ENCODE results near the gene ZNF738.

Gene ZNF738

DNA sequence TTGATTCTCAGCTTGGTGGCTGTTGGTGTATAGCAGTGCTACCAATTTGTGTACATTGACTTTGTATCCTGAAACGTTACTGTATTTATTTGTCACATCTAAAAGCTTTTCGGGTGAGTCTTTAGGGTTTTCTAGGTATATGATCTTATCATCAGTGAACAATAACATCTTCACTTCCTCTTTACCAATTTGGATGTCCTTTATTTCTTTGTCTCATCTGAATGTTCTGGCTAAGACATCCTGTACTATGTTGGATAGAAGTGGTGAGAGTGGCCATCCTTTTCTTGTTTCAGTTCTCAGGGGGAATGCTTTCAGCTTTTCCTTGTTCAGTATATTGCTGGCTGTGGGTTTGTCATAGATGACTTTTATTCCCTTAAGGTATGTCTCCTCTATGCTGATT is 6.0 kb upstream of the ZNF738 start:
- H3K4me3 ChIP-seq (ENCODE audit: low read depth, low read length) = no peak overlapping the region
- no peak for DNase-seq (ENCODE audit: low read depth)
- TF ChIP-seq, protein P1, sequence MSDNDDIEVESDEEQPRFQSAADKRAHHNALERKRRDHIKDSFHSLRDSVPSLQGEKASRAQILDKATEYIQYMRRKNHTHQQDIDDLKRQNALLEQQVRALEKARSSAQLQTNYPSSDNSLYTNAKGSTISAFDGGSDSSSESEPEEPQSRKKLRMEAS (IDR thresholded peaks at IDR 0.05; ENCODE audit: low read depth, low read length) = no peak
- TF ChIP-seq, protein P2, sequence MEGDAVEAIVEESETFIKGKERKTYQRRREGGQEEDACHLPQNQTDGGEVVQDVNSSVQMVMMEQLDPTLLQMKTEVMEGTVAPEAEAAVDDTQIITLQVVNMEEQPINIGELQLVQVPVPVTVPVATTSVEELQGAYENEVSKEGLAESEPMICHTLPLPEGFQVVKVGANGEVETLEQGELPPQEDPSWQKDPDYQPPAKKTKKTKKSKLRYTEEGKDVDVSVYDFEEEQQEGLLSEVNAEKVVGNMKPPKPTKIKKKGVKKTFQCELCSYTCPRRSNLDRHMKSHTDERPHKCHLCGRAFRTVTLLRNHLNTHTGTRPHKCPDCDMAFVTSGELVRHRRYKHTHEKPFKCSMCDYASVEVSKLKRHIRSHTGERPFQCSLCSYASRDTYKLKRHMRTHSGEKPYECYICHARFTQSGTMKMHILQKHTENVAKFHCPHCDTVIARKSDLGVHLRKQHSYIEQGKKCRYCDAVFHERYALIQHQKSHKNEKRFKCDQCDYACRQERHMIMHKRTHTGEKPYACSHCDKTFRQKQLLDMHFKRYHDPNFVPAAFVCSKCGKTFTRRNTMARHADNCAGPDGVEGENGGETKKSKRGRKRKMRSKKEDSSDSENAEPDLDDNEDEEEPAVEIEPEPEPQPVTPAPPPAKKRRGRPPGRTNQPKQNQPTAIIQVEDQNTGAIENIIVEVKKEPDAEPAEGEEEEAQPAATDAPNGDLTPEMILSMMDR (IDR thresholded peaks at IDR 0.05; ENCODE audit: low read depth, low read length) = no peak
- no peak for TF ChIP-seq MYC (IDR thresholded peaks at IDR 0.05; ENCODE audit: low read depth, low read length)
- no peak for TF ChIP-seq POLR2A (IDR thresholded peaks at IDR 0.05; ENCODE audit: extremely low read depth, insufficient read length)

DNA sequence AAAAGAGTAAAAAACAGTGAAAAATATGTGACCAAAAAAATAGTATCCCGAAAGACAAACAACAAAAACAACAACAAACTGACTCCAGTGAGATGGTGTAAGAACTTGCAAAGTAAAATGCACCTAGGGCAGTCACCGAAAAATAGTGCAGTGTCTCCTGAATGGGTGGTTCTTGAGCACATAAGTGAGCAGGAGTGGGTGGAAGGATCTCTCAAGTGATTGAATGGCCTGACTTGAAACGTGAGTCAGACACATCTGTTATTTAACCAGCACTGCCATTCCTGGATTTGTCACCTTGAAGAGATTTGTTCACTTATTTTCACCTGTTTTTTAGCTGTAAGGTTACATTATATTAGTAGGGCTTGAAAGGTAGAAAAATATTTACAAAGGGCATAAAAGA is 3.5 kb downstream of the ZNF738 start:
- TF ChIP-seq POLR2A (IDR thresholded peaks at IDR 0.05; ENCODE audit: extremely low read depth, insufficient read length) (no peak), MYC (IDR thresholded peaks at IDR 0.05; ENCODE audit: low read depth, low read length) (no peak)
- TF ChIP-seq, protein P1 (IDR thresholded peaks at IDR 0.05; ENCODE audit: low read depth, low read length) = no peak
- TF ChIP-seq, protein P2 (IDR thresholded peaks at IDR 0.05; ENCODE audit: low read depth, low read length) = no peak
- H3K4me3 ChIP-seq (ENCODE audit: low read depth, low read length) = no peak overlapping the region
- DNase-seq (ENCODE audit: low read depth) = no peak

DNA sequence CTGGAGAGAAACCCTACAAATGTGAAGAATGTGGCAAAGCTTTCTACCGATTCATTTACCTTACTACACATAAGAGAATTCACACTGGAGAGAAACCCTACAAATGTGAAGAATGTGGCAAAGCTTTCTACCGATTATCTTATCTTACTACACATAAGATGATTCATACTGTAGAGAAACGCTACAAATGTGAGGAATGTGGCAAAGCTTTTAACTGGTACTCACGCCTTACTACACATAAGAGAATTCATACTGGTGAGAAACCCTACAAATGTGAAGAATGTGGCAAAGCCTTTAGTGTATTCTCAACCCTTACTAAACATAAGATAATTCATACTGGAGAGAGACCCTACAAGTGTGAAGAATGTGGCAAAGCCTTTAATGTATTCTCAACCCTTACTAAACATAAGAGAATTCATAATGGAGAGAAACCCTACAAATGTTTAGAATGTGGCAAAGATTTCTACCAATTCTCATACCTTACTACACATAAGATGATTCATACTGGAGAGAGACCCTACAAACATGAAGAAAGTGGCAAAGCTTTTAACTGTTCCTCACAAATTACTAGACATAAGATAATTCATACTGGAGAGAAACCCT is 25.3 kb downstream of the ZNF738 start:
- DNase-seq (ENCODE audit: low read depth) = no peak
- TF ChIP-seq, protein P2 (IDR thresholded peaks at IDR 0.05; ENCODE audit: low read depth, low read length) = no peak
- TF ChIP-seq POLR2A (IDR thresholded peaks at IDR 0.05; ENCODE audit: extremely low read depth, insufficient read length) (no peak), MYC (IDR thresholded peaks at IDR 0.05; ENCODE audit: low read depth, low read length) (no peak)
- TF ChIP-seq, protein P1 (IDR thresholded peaks at IDR 0.05; ENCODE audit: low read depth, low read length) = no peak
- no peak overlapping the region for H3K4me3 ChIP-seq (ENCODE audit: low read depth, low read length)

DNA sequence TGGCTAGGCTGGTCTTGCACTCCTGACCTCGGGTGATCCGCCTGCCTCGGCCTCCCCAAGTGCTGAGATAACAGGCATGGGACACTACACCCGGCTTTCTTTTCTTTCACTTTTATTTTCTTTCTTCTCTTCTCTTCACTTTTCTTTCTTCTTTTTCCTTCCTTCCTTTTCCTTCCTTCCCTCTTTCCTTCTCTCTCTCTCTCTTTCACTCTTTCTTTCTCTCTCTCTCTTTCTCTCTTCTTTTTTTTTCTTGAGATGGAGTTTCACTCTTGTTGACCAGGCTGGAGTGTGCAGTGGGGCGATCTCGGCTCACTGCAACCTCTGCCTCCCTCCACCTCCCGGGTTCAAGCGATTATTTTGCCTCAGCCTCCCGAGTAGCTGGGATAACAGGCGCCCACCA is 37.3 kb downstream of the ZNF738 start:
- TF ChIP-seq MYC (IDR thresholded peaks at IDR 0.05; ENCODE audit: low read depth, low read length) (no peak), POLR2A (IDR thresholded peaks at IDR 0.05; ENCODE audit: extremely low read depth, insufficient read length) (no peak)
- TF ChIP-seq, protein P2 (IDR thresholded peaks at IDR 0.05; ENCODE audit: low read depth, low read length) = no peak
- TF ChIP-seq, protein P1 (IDR thresholded peaks at IDR 0.05; ENCODE audit: low read depth, low read length) = no peak
- H3K4me3 ChIP-seq (ENCODE audit: low read depth, low read length) = no peak overlapping the region

DNA sequence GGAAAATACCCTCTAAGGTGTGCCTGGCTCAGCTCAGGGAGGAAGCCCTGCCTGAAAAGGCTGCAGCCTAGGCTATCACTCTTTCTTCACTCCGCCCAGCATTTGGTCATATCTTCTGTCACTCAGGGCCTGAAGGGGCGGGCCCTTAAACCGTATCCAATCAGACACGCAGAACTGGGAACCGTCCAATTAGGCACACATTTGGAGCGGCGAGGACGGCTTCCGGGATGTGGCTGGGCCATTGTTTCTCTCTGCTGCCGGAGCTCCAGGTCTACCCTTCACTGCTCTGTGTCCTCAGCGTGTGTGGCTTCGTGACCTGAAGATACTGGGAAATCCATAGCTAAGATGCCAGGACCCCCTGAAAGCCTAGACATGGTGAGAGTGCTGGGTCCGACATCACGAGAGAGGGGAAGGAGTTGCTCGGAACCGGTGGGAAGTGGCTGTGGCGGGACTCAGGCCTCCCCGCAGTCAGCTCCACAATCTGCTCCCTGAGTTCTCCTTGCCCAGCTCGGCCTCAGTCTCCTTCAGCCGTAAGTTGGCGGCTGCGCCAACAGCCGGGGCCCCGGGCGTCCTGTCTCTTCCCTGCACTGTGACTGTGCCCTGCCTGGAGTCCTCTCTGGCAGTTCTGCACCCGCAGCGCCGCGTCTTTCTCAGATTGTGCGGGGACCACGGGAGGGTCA is 38.2 kb downstream of the ZNF738 start, which contains the start of gene ZNF493:
TSS of gene ZNF493 (plus strand) at position 241 of the 680 bp plus-strand sequence. CDS start at position 346, 105 bp downstream.
- TF ChIP-seq, protein P2 (IDR thresholded peaks at IDR 0.05; ENCODE audit: low read depth, low read length) = no peak
- peak; percentile 39 for TF ChIP-seq MYC (IDR thresholded peaks at IDR 0.05; ENCODE audit: low read depth, low read length)
- peak; percentile 82 for TF ChIP-seq POLR2A (IDR thresholded peaks at IDR 0.05; ENCODE audit: extremely low read depth, insufficient read length)
- TF ChIP-seq, protein P1 (IDR thresholded peaks at IDR 0.05; ENCODE audit: low read depth, low read length) = peak; percentile 53; the same call in 1 of the 2 replicates
- DNase-seq (ENCODE audit: low read depth) = peak; percentile 96
- peak within 1 kb of the TSS; percentile 94 for H3K4me3 ChIP-seq (ENCODE audit: low read depth, low read length)

More for the DNA sequence above, 37.3 kb downstream of the ZNF738 start:
- DNase-seq (ENCODE audit: low read depth) = no peak

Measured in NB4 (cell line).